ENCODE results near the gene HOXD12. TPM values are rescaled to one million over a fixed set of nuclear protein-coding genes. Genes with fewer than 3 reads are reported as not detected.

HOXD12 gene
- total RNA-seq, 4 donors from 2014 or later: not detected

- no peak for TF ChIP-seq EP300 (IDR thresholded peaks at IDR 0.05)
- TF ChIP-seq POLR2A (IDR thresholded peaks at IDR 0.05): no peak
- no peak for TF ChIP-seq POLR2AphosphoS5 (IDR thresholded peaks at IDR 0.05)
- TF ChIP-seq, protein P1, sequence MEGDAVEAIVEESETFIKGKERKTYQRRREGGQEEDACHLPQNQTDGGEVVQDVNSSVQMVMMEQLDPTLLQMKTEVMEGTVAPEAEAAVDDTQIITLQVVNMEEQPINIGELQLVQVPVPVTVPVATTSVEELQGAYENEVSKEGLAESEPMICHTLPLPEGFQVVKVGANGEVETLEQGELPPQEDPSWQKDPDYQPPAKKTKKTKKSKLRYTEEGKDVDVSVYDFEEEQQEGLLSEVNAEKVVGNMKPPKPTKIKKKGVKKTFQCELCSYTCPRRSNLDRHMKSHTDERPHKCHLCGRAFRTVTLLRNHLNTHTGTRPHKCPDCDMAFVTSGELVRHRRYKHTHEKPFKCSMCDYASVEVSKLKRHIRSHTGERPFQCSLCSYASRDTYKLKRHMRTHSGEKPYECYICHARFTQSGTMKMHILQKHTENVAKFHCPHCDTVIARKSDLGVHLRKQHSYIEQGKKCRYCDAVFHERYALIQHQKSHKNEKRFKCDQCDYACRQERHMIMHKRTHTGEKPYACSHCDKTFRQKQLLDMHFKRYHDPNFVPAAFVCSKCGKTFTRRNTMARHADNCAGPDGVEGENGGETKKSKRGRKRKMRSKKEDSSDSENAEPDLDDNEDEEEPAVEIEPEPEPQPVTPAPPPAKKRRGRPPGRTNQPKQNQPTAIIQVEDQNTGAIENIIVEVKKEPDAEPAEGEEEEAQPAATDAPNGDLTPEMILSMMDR (IDR thresholded peaks at IDR 0.05): no peak
- 6 to 7% methylated on average over 16 to 17 of the region's 17 CpGs for WGBS, 2 donors (ENCODE audit: low coverage in 1 of 2)
- Histone ChIP-seq H3K27me3 (peaks cover 100% of the 10 kb centered on the region), H3K4me3 (no peak overlapping the region), H3K36me3 (no peaks in the 10 kb centered on the region), H3K9me3 (peaks cover 0 to 20% (median 0%) of the 10 kb centered on the region in 3 donors), H3K4me1 (peaks cover 0 to 60% (median 29%) of the 10 kb centered on the region in 3 donors), H3K27ac (no peak overlapping the region)
- no peak for ATAC-seq
Observed at GRCh38 chr2:176081376-176081836, 18.2 kb upstream of the HOXD12 start.

DNA sequence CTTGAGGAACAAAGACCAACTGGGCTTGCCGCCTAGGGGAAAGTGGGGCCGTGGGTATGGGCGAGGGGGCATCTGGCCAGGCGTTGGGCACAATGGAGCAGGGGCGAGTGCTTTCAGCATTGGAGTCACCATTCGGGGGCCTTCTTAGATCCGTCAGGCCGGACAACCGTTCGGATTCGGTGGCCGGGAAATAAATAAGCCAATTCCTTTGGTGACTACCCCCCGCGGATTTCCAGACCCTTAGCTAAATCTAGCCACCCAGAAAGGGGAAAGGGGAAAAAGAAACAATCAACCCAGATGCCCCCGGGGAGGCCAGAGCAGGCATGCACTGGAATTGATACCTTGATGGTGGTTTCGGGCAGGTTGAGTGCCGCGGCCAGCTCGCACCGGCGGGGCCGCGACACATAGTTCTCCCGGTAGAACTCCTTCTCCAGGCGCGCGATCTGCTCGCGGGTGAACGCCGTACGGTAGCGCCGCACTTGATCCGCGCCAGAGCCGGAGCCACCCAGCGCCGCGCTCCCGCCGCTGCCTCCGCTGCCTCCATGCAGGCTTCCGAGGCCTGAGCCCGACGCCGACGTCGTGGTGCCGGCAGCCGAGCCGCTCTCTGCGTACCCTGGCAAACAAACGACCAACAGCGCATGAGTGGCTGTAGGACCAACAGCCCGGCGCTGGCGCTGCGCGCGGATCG, 17.6 kb upstream of the HOXD12 start:
- Histone ChIP-seq H3K27me3 (peaks cover 100% of the 10 kb centered on the region), H3K27ac (no peak overlapping the region), H3K4me1 (peaks cover 0 to 61% (median 30%) of the 10 kb centered on the region in 3 donors), H3K36me3 (no peaks in the 10 kb centered on the region), H3K9me3 (peaks cover 0 to 16% (median 0%) of the 10 kb centered on the region in 3 donors), H3K4me3 (no peak overlapping the region)
- no peak for ATAC-seq
- TF ChIP-seq POLR2AphosphoS5 (IDR thresholded peaks at IDR 0.05) (no peak), EP300 (IDR thresholded peaks at IDR 0.05) (no peak), POLR2A (IDR thresholded peaks at IDR 0.05) (no peak)
- TF ChIP-seq, protein P1 (IDR thresholded peaks at IDR 0.05): no peak
- WGBS, 2 donors (ENCODE audit: low coverage in 1 of 2): 2 to 7% methylated on average over 11 of the region's 62 CpGs

DNA sequence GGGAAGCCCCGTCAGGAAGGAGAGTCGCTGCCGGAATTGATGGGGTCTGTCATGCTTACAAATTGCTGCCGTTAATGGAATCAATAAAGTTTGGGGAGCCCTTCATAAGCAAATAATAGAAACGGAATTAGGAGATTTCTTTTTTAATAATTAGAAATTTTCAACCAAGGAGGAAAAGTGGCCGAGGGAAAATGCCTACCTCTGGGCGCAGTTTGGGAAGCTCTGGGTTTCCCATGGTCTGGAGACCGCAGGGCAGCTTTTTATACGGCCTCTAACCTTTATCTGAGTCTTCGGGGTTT, 17.1 kb upstream of the HOXD12 start:
- 12 to 18% methylated on average over 7 to 8 of the region's 10 CpGs for WGBS, 2 donors (ENCODE audit: low coverage in 1 of 2)
- H3K27ac ChIP-seq: no peak overlapping the region
- TF ChIP-seq, protein P1 (IDR thresholded peaks at IDR 0.05): no peak
- TF ChIP-seq EP300 (IDR thresholded peaks at IDR 0.05): no peak
- TF ChIP-seq POLR2AphosphoS5 (IDR thresholded peaks at IDR 0.05): no peak
- no peak for TF ChIP-seq POLR2A (IDR thresholded peaks at IDR 0.05)
- H3K4me3 ChIP-seq: no peak overlapping the region
- H3K4me1 ChIP-seq: peaks cover 0 to 61% (median 30%) of the 10 kb centered on the region in 3 donors
- no peaks in the 10 kb centered on the region for H3K36me3 ChIP-seq
- H3K9me3 ChIP-seq: peaks cover 0 to 16% (median 0%) of the 10 kb centered on the region in 3 donors
- ATAC-seq: no peak
- H3K27me3 ChIP-seq: peaks cover 100% of the 10 kb centered on the region

GRCh38 chr2:176082824-176083751, 16.5 kb upstream of the HOXD12 start:
- 5 to 7% methylated on average over 3 to 4 of the region's 66 CpGs for WGBS, 2 donors (ENCODE audit: low coverage in 1 of 2)
- TF ChIP-seq, protein P1 (IDR thresholded peaks at IDR 0.05): no peak
- TF ChIP-seq POLR2AphosphoS5 (IDR thresholded peaks at IDR 0.05) (no peak), EP300 (IDR thresholded peaks at IDR 0.05) (no peak), POLR2A (IDR thresholded peaks at IDR 0.05) (no peak)
- H3K27me3 ChIP-seq: peaks cover 100% of the 10 kb centered on the region
- peaks cover 0 to 16% (median 0%) of the 10 kb centered on the region in 3 donors for H3K9me3 ChIP-seq
- ATAC-seq: no peak
- H3K36me3 ChIP-seq: no peaks in the 10 kb centered on the region
- no peak overlapping the region for H3K27ac ChIP-seq
- peaks cover 0 to 65% (median 34%) of the 10 kb centered on the region in 3 donors for H3K4me1 ChIP-seq
- H3K4me3 ChIP-seq: no peak overlapping the region

Data from gastroesophageal sphincter (tissue), 4 donors.